NCI-H128 (cell line): ENCODE data around the gene TMPRSS6.
A peak's percentile ranks its signal among the peaks of the same experiment; 100 is the strongest.

Experiments
- DNase-seq: peaks from one replicate; lab custom pipeline; 2025; ENCODE audit not compliant: unreplicated experiment; lab: John Stamatoyannopoulos, UW

Gene TMPRSS6

GRCh38 chr22:37109242-37109917, at the start of gene TMPRSS6:
Gene TMPRSS6, minus strand, starts transcription at chr22:37109713. Its CDS starts 6,296 bp downstream, at chr22:37103417.
- peak; percentile 6 for DNase-seq

- no peak for DNase-seq
Observed at GRCh38 chr22:37158963-37159290, 49.4 kb upstream of the TMPRSS6 start.

- no peak for DNase-seq
Observed at GRCh38 chr22:37157516-37158285, 48.2 kb upstream of the TMPRSS6 start.

DNA sequence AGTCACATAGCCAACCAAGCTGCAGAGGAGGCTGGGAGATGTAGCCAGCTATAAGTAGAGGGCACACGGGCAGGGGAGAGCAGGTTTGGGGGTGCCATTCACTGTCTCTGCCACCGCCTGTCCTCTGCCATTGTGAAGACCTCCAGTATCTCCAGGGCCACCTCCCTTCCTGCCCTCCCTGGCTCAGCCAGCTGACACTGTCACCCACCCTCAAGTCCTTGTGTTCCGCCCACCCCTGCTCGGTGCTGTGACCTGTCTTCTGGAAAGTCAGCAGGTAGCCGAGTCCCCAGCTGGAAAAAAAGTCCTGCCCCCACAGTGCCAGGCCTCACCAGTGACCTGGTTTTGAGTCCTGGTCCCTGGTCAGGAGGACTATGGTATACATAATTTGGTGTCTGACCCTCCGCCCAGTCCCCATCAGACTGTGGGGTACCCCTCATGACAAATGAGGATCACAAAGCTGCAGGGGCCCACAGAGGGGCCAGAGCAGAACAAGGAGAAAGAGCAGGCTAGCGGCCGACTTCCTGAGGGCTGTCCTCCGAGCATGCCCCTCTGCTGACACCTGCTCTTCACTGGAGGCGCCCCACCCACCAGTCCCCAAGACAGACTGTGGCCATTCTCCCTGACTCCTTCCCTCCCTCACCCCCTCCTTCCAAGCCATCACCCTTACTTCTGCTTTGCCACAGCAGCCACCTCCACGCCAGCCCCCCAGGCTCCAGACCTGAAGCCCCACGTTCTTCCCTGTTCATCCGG, 47.3 kb upstream of the TMPRSS6 start:
- no peak for DNase-seq

GRCh38 chr22:37155971-37156370, 46.5 kb upstream of the TMPRSS6 start:
- no peak for DNase-seq

DNA sequence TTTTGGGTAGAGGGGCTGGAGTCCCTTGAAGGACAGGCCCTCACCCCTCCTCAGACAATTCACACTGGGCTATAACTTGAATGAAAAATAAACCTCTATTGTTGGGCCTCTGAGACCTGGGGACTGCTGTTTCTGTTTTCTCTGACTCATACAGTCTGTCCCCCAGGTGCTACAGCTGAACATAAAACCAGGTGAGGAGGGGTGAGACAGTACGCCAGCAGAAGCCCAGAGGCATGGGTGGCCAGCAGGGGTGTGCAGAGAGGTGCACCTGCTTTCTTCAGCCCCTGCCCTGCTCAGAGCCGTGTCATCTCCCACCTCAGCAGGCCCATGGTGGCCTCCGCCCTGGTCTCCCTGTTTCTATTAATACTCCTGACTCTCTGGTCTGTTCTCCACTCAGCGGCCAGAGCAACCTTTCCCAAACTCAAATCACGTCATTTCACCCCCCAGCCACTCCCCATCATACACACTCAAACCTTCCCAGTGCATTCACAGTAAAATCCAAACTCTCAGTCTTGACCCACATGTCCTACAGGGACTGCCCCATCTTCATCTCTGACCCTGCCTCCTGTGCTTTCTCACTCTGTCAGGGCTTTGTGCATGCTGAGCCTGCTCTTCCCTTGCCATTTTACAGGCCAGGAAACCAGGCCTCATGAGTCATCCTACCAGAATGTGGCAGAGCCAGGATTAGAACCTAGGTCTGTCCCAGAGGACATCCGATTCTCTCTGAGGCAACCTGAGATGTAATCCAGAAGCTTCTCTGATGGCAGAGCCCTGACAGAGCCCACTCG, 45.6 kb upstream of the TMPRSS6 start:
- DNase-seq = no peak

DNA sequence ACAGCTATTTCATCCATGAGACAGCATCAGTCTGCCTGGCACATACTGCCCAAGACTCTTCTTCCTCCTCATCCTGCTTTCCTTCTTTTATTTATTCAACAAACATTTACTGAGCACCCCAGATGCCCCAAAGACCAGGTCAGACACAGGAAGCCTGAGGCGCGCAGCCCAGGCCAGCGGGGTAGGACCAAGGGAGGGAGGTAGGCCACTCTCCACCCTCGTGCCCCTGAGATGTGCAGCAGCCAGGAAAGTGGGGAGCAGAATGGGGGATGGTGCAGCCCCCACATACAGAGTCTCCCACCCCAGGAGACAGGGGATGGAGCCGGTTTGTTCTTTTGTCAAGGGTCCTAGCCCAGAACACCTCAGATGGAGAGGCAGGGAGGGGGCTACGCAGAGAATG, 44.4 kb upstream of the TMPRSS6 start:
- DNase-seq = no peak

GRCh38 chr22:37151401-37151800, 41.9 kb upstream of the TMPRSS6 start:
- DNase-seq = no peak

DNA sequence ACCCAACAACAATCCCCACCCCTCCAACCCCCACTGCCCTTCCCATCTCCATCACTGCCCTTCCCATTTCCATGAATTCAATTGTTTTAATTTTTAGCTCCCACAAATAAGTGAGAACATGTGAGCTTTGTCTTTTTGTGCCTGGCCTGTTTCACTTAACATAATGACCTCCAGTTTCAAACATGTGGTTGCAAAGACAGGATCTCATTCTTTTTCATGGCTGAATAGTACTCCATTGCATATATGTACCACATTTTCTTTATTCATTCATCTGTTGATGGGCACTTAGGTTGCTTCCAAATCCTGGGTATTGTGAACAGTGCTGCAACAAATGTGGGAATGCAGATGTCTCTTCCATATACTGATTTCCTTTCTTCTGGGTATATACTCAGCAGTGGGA, 41.2 kb upstream of the TMPRSS6 start:
- no peak for DNase-seq

DNA sequence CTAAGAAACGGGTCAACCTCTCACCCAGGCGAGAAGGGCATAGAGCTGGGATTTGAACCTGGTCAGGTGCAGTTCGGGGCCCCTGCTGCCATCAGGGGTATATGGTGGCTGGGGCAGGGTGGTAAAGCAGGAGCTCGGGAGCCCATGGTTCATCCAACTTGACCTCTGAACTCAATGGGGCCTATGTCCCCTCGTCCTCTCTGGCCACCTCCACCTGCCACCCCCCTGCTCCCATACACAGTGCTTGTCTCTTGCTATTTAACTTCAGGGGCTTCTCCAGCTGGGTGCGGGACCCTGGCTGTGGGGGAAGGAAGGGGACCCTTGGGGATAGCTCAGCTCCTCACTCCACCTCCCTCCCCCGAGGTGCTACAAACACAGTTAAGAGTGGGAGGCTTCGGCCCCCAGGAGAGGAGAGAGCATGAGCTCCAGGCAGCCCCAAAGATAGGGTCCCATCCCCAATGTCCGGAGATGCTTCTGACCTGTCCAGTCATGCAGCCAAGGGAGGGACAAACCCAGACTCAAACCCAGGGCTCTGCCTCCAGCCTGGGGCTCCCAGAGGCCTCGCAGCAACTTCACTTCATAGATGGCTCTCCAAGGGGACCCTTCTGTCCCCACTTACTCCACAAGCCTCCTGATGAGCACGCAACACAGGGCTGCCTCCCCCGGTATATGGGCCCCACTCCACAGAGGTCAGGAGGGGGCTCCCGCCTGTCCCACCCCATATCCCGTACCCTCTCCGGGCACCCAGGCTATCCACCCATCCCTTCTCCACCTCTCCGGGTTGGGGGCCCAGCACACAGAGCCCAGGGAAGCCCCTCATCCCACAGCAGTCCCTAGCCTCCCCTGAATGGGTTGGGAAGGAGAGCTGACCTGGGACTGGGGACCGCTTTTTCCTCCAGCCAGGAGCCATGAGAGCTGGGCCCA, 39.5 kb upstream of the TMPRSS6 start:
- DNase-seq = no peak

GRCh38 chr22:37148031-37148651, 38.6 kb upstream of the TMPRSS6 start:
- DNase-seq = no peak

GRCh38 chr22:37147186-37147990, 37.9 kb upstream of the TMPRSS6 start:
- DNase-seq = no peak

DNA sequence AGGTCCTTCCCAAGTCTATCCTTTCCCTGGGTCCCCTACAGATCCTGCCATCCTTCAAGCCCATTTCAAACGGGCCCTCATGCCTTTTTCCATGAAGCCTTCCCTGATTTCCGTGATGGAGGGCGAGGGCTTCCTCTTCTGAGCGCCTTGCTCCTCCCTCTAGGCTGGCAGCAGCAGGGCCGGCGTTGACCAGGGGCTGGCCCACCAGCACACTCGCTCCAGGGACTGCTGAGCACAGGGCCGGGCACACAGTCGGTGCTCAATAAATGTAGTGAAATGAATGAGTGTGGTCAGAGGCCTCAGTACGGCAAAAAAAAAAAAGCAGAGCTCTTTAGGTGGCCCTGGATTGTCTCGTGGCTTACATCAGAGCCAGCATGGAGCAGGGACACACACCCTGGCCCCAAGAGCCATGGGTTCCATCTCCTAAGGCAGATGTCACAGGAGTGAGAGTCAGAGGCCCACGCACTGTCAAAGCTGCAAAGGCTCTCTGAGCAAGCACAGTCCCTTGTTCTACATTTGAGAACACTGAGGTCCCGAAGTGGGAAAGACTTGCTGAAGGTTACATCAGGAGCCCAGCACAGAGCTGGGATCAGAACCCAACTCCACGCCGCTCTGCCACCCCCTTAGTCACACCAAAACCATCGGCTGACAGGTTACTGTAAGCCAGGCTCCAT, 37.1 kb upstream of the TMPRSS6 start:
- DNase-seq = no peak

GRCh38 chr22:37146051-37146385, 36.5 kb upstream of the TMPRSS6 start:
- no peak for DNase-seq

DNA sequence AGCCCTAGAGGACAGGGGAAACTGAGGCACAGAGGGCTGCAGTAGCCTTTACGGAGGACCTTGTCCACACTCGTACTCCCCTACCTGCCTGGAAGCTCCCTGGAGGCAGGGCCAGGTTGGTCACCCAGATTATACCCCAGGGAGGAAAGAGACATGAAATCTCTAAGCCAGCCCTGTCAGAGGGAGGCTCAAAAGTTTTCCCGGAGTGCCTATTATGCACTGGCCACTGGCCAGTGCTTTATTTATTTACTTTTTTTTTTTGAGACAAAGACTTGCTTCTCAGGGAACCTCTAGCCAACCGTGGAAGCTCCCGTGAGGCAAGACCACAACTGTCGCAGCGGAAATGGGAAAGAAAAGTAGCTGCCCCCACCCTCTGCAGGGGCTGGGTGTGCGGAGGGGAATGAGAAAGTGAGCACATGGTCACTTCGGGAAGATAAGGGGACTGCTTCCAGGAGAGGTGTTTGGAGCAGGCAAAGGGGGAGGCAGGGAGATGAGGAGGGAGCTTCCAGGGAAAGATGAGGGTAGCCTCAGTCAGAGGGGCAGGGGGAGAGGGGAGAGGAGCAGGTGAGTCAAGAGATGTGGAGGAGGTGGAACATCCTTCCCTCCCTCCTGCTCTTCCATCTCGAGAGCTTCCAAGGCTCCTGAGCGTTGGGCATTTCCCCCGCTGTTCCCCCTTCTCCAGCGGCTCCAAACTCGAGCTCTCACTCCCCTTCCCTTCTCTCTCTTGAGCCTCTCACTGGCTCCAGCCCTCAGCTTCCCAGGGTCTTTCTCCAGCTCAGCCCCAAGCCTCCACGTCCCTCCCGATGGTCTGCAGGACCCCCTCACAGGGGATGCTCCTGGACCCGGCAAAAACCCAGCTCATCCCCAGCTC, 35.9 kb upstream of the TMPRSS6 start:
- DNase-seq = no peak

DNA sequence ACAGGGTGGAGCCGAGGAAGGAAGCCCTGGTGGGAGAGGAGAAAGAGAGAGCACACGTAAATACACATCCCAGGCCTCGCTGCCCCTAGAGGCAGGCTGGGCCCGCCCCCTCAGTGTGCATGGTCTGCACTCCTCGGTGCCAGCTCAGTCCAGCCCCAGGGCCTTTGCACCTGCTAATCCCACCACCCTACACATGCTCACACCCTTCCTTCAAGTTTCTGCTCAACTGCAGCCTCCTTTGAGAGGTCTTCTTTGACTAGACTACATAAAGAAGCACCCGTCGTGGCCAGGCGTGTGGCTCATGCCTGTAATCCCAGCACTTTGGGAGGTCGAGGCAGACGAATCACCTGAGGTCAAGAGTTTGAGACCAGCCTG, 34.7 kb upstream of the TMPRSS6 start:
- DNase-seq = no peak

DNA sequence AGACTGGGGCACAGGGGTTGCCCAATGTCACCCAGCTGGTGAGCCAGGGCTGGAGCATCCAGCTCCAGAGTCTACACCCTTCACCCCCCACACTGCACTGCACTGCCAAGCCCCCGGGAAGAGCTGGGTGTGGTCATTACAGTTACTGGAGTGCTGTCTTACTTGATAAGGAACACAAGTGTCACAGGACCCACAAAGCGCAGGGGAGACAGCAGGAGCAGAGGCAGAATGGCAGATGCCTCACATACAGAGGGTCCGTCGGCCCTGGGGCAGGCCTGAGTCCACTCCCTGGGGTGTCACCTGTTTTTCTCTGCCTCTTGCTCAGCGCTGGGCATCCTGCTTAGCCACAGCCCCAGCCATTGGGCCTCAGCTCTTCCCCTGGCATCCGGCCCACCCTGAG, 32.5 kb upstream of the TMPRSS6 start:
- DNase-seq = no peak

GRCh38 chr22:37141476-37141875, 32.0 kb upstream of the TMPRSS6 start:
- DNase-seq = no peak
